ENCODE data around the gene LUZP2. TPM values are rescaled to one million over a fixed set of nuclear protein-coding genes. Genes with fewer than 3 reads are reported as not detected.

LUZP2 gene
- total and polyA plus RNA-seq, 9 of the 15 experiments (the other 6 are each of a cell fraction or from before 2014, with no cell fraction given) = not detected

- Histone ChIP-seq H3K9ac (ENCODE audit: insufficient read depth in 1 of 2, low read depth in 2 of 2, low read length in 2 of 2) (no peak overlapping the region), H4K20me1 (replicated peaks; ENCODE audit: control insufficient read depth, insufficient read depth, low read length) (no peaks in the 10 kb centered on the region), H3K4me2 (ENCODE audit: insufficient read depth, low read length) (no peak overlapping the region), H3K79me2 (ENCODE audit: control insufficient read depth, insufficient read depth, low read length) (no peaks in the 10 kb centered on the region), H3K36me3 (ENCODE audit: control insufficient read depth, insufficient read depth, low read length) (no peaks in the 10 kb centered on the region), H3K9me1 (ENCODE audit: control insufficient read depth, insufficient read depth, low read length) (no peaks in the 10 kb centered on the region), H3K4me1 (replicated peaks in 1 of 2; ENCODE audit: control insufficient read depth in 2 of 2, insufficient read depth in 2 of 2, low read length in 2 of 2) (no peaks in the 10 kb centered on the region), H3K27me3 (ENCODE audit: control insufficient read depth in 2 of 2, insufficient read depth in 2 of 2, low read length in 2 of 2) (no peaks in the 10 kb centered on the region), H3K9me3 (replicated peaks; ENCODE audit: control insufficient read depth, insufficient read depth, low read depth, low read length) (no peaks in the 10 kb centered on the region), H2AFZ (ENCODE audit: low read depth, low read length) (no peak overlapping the region), H3K4me3 (no peak overlapping the region), H3K27ac (ENCODE audit: extremely low read depth, low read depth, low read length) (no peak overlapping the region)
- BruUV-seq (replicated peaks) = no TSS peak
- WGBS (ENCODE audit: insufficient coverage, low coverage, missing lambda C conversion rate) = 0% methylated on average over 1 of the region's 1 CpG
- ChIA-PET POLR2A (no interaction called here), CTCF (ENCODE audit: low intra/inter-chr PET ratio) (no interaction called here)
- intact Hi-C loops (cut with micrococcal nuclease) = no loop called here
- FAIRE-seq (no peak), DNase-seq (ENCODE audit: extremely low read depth in 1 of 4, low spot score in 3 of 4) (no peak), ATAC-seq (no peak)
- in situ Hi-C loops (cut with MboI) = no loop called here
- TF ChIP-seq CHAMP1 (IDR thresholded peaks at IDR 0.05) (no peak), ZBTB26 (CRISPR knock-in tag; IDR thresholded peaks at IDR 0.05) (no peak), ZNF3 (CRISPR knock-in tag; IDR thresholded peaks at IDR 0.05) (no peak), RBM25 (IDR thresholded peaks at IDR 0.05; ENCODE audit: low read depth, low read length, severe bottlenecking) (no peak), POLR3A (IDR thresholded peaks at IDR 0.05; ENCODE audit: borderline replicate concordance, extremely low read depth, insufficient read depth, insufficient read length) (no peak), NFE2L1 (tag; IDR thresholded peaks at IDR 0.05; ENCODE audit: borderline replicate concordance, low read depth) (no peak), GATAD2B (IDR thresholded peaks at IDR 0.05; ENCODE audit: borderline replicate concordance) (no peak), ZNF165 (CRISPR knock-in tag; IDR thresholded peaks at IDR 0.05; ENCODE audit: borderline replicate concordance) (no peak), MTA3 (IDR thresholded peaks at IDR 0.05; ENCODE audit: borderline replicate concordance) (no peak), MCM7 (IDR thresholded peaks at IDR 0.05) (no peak)
- TF ChIP-seq, protein P1, sequence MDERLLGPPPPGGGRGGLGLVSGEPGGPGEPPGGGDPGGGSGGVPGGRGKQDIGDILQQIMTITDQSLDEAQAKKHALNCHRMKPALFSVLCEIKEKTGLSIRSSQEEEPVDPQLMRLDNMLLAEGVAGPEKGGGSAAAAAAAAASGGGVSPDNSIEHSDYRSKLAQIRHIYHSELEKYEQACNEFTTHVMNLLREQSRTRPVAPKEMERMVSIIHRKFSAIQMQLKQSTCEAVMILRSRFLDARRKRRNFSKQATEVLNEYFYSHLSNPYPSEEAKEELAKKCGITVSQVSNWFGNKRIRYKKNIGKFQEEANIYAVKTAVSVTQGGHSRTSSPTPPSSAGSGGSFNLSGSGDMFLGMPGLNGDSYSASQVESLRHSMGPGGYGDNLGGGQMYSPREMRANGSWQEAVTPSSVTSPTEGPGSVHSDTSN (CRISPR knock-in tag; IDR thresholded peaks at IDR 0.05; ENCODE audit: low read depth) = no peak
- TF ChIP-seq, protein P1 (tag; conservative IDR thresholded peaks at IDR 0.05; ENCODE audit: low read depth) = no peak
Observed at GRCh38 chr11:24900960-24901549, 404.2 kb downstream of the LUZP2 start.
